GM21529 (cell line): Measurements from ENCODE around the gene UBXN6.

ENCODE experiments used
- ATAC-seq: cut with Tn5 transposase; IDR thresholded peaks from one replicate; pipeline ENCODE4 v1.9.1; 2021; ENCODE audit not compliant: unreplicated experiment

The UBXN6 gene, protein sequence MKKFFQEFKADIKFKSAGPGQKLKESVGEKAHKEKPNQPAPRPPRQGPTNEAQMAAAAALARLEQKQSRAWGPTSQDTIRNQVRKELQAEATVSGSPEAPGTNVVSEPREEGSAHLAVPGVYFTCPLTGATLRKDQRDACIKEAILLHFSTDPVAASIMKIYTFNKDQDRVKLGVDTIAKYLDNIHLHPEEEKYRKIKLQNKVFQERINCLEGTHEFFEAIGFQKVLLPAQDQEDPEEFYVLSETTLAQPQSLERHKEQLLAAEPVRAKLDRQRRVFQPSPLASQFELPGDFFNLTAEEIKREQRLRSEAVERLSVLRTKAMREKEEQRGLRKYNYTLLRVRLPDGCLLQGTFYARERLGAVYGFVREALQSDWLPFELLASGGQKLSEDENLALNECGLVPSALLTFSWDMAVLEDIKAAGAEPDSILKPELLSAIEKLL

DNA sequence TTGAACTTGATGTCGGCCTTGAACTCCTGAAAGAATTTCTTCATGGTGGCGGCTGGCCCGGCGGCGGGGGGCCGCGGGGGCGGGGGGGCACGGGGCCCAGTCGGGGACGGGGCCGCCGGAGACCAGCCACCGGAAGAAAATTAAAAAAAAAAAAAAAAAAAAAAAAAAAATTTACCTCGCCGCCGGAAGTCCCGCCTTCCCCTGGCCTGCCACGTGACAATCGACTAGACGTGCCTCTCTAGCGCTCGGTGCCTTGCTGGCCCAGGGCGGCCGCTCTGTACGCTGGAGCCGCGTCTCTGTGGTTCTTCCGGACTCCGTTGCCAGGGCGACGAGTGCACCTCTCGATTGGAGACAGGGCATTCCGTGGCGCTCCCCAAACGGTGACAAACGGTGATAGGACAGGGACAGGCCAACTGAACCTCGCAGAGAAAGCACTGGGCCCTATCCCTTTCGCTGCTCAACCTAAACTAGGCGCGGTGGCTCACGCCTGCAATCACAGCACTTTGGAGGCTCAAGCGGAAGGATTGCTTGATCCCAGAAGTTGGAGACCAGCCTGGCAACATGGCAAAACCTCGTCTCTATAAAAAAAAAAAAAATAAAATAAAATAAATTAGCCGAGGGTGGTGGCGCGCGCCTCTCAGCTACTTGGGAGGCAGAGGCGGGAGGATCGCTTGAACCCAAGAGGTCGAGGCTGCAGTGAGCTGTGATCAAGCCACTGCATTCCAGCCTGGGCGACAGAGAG, at the start of gene UBXN6:
UBXN6 (minus strand) TSS at position 141 of the 742 bp plus-strand sequence; CDS start at position 44, 97 bp downstream.
- ATAC-seq = peak; percentile 85

DNA sequence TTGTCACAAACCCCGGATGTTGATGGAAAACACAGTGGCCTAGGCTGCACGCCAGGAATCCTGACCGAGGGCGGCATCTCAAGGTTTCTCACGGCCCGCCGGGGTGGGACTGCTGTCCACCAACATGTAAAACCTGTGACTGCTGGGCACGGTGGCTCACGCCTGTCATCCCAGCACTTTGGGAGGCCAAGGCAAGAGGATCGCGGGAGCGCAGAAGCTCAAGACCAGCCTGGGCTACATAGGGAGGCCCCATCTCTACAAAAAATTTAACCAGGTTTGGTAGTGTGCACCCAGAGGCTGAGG, 49.5 kb upstream of the UBXN6 start:
- no peak for ATAC-seq

DNA sequence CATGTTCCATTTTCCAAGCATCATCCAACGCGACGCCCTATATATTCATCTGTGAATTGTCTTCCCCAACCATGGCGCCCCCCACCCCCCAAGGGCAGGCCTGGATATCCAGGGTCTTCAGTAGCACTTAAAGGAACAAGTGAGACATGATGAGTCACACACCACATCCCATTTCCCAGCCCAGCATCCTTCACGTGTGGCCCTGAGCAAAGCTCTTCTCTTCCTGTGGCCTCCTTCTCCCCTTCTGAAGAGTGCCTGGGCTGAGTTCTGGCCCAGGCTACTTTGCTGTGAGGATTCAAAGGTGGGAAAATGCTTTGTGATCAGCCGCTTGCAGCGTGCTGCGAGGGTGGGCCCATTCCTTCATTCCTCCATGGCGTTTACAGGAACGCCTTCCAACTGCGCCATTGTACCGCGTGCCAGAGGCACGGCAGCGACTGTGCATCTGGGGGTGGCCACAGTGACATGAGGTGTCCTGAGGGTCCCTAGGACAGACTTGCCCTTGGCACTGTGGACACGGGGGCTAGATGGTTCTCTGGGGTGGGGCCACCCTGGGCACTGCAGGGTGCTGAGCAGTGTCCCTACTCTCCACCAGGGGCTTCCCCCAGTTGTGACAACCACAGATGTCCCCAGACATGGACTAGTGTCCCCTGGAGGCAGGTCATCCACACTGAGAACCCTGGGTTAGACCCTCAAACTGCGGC, 49.0 kb upstream of the UBXN6 start:
- ATAC-seq = no peak

DNA sequence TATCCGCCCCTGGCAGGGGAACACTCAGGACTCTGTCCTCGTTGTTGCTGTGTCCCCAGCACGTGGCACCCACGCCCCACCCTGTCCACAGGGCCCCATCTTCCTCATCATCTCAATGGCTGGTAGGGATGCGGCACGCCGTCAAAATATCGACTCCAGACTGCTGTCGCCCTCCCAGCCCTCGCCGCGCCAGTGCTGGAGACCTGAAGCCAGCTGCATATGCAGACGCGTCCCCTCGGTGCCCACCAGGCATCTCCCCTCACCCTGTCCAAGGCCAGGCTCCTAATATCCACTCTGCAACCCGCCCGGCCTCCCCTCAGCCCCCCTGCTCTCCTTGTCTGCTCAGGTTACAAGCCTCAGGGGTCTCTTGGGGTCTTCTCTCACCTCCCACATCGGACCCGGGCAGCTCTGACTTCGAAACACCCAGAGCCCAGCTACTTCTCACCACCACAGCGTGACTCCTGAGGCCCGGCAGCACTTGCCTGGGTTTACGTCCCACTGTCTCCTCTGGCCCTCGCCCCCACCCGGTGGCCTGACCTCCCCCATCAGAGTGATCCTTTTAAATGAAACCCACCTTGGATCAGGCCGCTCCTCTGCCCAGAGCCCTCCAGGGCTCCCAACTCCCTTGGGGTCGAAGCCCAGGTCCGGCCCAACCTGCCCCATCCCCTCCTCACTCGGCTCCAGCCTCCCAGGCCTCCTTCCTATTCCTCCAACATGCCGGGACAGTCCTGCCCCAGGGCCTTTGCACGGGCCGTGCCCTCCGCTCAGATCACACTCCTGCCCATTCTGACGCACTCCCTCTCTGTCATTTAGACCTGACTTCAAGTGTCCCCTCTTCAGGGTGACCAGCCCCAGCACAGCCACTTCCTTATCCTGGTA, 48.2 kb upstream of the UBXN6 start:
- no peak for ATAC-seq

DNA sequence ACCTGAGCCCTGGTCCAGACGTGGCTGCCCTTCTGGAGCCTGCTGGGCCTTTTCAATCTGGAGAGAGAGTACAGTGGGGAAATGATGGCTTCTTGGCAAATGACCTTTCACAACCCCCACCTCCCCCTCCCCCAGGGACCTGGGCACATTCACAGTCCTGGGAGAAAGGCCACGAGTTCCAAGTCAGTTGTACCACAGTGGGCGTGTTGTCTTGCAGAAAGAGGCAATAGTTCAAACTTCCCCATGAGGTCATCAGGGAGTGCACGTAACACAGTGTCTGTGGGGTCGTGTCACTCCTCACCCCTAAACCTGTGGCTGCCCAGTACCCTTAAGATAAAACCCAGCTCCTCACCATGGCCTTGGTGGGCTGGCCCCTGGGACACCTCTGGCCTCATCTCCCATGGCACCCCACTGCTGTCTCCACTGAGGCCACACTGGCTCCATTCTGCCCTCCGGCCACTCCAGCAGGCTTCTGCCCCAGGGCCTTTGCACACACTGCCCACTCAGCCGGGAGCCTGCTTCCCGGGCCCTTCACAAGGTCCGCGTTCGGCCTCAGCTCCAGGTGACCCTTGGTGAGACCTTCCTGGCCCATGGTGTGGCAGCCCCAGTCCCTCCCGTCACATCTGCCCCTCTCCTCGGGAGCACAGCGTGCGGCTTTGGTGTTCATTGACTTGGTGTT, 47.4 kb upstream of the UBXN6 start:
- no peak for ATAC-seq

DNA sequence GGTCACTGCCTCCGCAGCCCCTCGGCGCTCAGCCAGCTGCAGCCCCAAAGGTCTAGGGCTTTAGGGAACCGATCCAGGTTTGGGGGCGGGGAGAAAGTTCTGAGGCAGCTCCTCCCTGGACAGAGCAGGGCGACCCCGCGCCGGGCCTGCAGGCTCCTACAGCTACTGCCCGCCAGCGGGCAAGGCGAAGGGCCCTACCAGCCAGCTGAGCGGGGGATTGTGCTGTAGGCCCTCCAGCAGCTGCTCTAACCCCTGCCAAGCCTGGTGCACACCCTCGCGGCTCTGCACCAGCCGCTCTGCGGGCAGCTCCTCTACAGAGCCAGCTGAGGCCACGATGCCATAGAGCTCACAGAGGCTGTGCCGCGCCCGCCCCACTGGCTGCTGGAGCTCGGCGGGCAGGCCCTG, 46.7 kb upstream of the UBXN6 start:
- no peak for ATAC-seq

DNA sequence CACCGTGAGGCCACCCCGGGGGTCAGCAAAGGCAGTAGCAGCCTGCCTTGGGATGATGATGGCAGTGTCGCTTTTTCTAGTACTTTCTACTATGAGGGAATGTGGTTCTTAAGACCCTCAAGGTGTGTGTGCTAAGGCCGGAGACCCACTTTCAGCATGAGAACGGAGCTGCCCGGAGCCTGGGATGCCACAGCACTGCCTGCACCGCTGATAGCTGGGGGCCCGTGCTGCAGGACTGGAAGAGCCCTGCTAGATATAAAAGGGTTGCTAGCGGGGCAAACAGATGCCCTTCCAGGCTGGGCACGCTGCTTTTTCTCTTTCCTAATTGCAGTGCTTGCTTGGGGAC, 46.2 kb upstream of the UBXN6 start:
- ATAC-seq = no peak

DNA sequence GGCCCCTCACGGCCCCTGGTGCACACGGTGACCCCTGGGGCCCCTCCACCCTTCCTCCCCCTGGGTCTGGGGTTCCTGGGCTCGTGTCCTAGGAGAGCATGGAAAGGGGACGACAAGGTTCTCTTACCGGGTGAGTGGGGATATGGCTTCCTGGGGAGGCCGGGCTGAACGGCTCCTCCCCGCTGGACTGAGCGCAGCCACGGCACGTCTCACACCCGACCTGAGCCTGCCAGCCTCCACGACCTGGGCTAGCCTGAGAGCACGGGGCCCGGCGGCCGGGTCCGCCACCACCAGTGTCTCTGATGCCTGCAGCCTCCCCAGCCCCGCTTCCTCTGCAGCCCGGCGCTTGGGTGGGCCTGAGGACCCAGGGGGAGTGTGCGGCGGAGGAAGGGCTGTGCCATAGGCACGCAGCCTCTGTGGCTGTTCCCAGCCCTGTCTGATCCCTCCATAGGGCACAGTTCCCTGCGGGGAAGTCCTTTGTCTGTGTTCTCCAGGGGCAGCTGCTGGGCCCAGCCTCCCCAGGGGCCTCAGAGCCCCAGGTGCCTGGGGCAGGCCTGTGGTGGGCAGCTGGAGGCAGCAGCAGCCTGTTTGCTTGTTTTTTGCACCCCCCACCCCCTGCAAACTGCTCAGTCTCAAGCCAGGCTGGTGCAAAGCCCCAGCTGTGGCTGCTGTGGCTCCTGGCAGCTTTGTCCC, 45.7 kb upstream of the UBXN6 start:
- ATAC-seq = no peak

DNA sequence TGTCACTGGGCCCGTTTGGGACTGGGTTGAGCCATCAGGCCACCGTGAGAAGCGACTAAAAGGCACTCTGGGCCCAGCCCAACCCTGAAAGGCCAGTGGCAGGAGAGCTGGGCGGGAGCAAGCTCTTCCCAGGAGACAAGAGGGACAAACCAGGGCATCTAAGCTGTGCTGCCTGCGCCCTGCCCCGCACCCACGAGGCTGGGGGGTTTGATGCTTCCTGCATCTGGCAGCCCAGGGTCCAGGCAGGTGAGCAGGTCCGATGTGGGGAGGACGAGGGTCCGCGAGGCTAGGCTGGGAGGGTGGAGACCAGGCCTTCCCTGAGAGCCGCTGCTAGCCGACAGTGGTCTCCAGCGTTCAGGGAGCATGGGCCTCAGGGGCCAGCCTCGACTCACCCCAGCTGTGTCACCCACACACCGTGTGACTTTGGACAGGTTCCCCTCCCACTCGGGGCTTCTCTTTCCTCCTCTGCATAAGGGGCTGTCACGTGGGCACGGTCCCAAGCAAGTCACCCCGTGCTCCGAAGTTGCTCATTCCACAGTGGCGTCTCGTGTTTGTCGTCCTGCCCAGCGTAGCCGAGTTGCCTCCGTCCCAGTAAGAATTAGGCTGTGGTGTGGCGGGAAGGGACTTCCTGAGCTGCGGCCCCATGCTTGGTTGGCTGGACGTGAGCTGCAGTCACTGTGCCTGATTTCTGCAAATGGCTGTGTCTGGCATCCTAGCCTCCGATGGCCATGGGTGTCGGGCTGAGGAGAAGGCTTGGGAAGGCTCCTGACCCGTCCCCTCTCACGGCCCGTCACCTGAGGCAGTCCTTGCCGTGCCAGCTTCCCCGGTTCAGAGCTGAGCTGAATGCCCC, 44.9 kb upstream of the UBXN6 start:
- no peak for ATAC-seq

DNA sequence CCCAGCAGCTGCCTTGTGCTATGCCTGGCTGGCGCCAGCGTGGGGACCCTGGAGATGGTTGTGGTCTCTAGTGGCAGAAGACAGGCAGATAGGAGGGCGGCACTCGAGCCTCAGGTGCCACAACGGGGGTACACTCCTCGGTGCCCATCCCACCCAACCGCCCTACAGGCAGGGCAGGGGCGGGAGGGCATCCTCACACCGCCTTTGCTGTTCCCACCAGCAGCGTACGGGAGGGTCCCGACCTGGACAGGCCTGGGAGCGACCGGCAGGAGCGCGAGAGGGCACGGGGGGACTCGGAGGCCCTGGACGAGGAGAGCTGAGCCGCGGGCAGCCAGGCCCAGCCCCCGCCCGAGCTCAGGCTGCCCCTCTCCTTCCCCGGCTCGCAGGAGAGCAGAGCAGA, 44.1 kb upstream of the UBXN6 start:
- ATAC-seq = no peak

DNA sequence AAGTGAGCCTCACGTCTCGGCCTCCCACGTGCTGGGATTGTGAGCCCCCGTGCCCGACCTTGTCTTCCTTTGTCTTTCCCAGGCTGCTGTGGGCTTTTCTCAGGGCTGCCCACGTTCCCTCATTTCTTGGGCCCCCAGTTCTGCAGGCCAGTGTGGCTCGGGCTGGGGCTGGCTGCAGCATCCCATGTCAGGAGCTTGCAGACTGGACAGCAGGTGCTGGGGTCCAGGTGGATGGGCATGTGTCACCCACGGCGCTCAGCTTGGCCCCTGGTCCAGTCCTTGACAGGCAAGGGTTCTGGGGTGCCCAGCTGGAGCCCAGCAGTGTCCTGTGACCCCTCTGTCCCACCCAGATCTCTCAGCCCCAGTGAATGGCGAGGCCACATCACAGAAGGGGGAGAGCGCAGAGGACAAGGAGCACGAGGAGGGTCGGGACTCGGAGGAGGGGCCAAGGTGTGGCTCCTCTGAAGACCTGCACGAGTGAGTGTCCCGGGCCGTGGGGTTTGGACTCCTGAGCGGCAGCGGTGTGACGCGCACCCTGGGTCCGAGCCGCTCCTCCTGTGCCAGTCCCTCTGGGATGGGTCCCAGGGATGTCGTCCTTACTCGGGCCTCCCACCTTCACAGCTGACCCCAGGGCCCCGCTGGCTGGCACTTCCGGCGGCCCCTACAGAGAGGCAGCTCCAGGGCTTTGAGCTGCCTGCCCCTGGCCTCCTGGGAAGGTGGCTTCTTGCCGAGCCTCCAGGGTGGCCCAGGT, 43.4 kb upstream of the UBXN6 start:
- ATAC-seq = no peak

DNA sequence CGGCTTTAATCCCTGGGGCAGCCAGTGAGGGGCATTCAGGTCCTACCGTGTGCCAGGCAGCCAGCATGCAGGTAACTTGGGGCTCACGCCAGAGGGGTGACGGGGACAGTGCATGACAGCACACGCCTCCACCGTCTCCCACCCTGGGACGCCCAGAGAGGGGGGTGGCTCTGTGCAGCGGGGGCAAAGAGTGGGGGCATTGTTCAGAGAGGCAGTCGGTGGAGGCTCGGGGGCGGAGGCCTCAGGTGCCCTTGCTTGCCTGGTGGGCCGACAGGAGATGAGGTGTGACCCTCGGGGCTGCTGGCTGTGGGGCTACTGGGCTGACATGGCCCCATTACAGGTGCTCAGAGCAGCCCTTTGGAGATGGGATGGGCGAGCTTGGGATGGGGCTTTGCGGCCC, 42.3 kb upstream of the UBXN6 start:
- no peak for ATAC-seq

DNA sequence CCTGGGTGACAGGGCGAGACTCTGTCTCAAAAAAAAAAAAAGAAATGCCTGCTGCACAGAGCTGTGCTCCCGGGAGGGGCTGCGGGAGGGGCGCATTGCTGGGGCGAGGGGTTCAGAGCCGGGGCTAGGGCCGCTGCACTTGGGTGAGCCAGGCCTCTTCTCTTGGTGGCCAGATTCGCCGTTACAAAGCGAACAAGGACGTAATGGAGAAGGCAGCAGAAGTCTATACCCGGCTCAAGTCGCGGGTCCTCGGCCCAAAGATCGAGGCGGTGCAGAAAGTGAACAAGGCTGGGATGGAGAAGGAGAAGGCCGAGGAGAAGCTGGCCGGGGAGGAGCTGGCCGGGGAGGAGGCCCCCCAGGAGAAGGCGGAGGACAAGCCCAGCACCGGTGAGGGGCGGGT, 41.7 kb upstream of the UBXN6 start:
- no peak for ATAC-seq

DNA sequence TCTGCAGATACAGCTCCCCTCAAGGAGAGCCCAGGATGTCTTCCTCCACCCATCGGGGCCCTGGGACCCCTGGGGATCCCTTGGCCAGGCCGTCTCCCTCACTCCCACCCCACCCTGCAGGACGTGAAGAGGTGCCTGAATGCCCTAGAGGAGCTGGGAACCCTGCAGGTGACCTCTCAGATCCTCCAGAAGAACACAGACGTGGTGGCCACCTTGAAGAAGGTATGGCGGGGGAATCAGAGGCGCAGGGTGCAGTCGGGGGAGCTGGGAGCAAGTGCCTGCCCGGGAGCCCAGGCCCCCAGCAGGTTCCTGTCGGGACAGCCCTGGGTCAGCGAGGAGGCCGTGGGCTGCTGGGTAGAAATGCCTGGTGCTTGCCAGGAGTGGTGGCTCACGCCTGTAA, 41.1 kb upstream of the UBXN6 start:
- no peak for ATAC-seq

DNA sequence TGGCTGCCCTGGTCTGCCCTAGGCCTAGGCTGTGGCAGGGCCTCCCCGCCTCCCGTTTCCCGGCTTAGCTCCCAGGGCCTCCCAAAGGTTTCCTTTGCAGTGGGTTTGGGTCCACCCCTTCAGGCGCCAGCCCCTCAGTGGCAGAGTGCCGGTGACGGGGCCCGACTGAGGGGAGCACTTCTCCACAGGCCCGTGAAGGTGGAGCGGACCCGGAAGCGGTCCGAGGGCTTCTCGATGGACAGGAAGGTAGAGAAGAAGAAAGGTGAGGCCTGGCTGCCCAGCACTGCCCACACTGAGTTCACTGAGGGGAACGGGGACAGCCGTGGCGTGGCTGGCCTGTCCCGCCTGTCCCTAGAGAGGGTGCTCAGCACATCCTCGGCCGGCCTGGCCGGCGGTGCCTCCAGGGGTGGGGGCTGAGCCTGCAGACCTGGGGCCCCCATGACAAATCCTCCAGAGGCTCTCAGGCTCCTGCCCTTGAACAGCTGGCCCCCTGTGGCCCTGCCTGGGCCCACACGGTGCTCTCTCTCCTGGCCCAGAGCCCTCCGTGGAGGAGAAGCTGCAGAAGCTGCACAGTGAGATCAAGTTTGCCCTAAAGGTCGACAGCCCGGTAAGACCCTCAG, 40.3 kb upstream of the UBXN6 start:
- no peak for ATAC-seq

DNA sequence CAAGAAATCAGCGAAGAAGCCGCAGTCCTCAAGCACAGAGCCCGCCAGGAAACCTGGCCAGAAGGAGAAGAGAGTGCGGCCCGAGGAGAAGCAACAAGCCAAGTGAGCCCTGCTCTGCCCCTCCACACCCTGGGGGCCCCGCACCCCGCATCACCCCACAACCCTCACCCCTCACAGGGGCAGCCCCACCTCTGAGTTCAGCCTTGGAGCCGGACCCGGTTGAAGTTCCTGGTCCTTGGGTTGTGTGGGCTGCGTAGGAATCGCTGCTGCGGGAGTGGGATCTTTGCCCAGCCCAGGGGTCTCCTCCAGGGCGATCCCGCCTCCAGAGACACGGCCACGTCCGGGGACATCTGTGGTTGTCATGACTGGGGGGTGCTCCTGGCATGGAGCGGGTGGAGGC, 38.7 kb upstream of the UBXN6 start:
- no peak for ATAC-seq

DNA sequence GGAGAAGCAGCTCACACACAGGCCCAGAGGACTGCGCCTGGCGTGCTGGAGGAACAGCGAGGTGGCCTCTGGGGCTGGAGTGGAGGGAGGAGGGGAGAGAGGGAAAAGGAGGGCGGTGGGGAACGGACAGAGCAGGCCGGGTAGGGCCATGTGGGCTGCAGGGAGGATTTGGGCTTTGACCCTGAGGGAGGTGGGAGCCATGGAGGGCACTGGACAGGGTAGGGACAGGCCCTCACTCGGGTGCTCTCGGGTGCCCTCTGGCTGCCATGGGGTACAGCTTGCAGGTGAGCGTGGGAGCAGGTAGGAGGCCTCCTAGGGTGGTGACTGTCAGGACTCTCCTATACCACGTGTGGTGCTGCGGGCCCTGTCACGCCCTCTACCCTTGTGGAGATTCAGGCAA, 37.9 kb upstream of the UBXN6 start:
- no peak for ATAC-seq

DNA sequence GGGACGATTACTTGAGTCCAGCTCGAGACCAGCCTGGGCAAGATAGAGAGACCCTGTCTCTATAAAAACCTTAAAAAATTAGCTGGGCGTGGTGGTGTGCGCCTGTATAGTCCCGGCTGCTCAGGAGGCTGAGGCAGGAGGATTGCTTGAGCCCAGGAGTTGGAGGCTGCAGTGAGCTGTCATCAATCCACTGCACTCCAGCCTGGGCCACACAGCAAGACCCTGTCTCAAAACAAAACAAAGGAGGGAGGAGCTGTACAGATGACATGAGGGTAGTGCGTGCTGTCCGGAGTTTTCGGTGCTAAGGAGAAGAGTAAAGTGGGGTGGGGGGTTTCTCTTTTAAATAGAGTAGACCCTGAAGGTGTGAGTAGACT, 37.1 kb upstream of the UBXN6 start:
- no peak for ATAC-seq
